ENCODE data around the gene RAP1GDS1. TPM values are rescaled to one million over a fixed set of nuclear protein-coding genes. Genes with fewer than 3 reads are reported as not detected.

RAP1GDS1 gene
- total and polyA plus RNA-seq, 2 of the 13 experiments (the other 11 are each of a cell fraction or from before 2014, with no cell fraction given) = 19.3 to 42.5 TPM

DNA sequence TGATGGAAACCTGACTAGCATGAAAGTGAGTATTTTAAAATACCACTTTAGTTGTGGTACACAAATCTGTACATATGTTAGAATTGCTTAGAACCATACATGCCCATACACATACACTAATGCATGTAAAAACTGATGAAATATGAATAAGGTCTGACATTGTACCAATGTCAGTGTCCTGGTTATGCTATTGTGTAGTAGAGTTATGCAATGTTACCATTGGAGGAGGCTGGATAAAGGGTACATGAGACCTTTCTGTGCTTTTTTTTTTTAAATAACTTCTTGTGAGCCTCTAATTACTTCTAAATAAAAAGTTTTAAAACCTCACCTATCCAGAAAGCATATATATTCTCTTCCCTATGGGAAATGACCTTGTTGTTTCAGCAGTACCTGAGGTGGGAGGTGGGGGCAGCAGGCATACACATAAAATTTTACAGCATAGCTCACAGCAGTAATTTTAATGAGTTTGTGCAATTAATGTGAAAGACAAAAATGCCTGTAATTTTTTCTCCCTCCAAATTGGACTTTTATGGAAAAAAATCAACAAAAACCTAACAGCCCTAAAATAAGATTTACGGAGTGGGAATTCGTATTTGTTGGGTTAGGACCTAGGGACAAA lies 97.6 kb downstream of the RAP1GDS1 start:
- no peaks in the 10 kb centered on the region for H3K36me3 ChIP-seq (replicated peaks in 1 of 2; ENCODE audit: control insufficient read depth in 1 of 2, insufficient read depth in 2 of 2, low read length in 2 of 2)
- no peaks in the 10 kb centered on the region for H3K27me3 ChIP-seq (ENCODE audit: control insufficient read depth in 1 of 2, insufficient read depth in 2 of 2, low read length in 2 of 2)
- 94% methylated on average over 2 of the region's 2 CpGs for WGBS (ENCODE audit: low lambda C conversion rate)
- ChIA-PET CTCF (ENCODE audit: low intra/inter-chr PET ratio, low total read pairs) (no interaction called here), POLR2A (no interaction called here)
- DNase-seq (ENCODE audit: low spot score) = no peak
- H3K9me3 ChIP-seq (ENCODE audit: low read length) = no peaks in the 10 kb centered on the region
- intact Hi-C loops (cut with micrococcal nuclease; ENCODE audit: unreplicated experiment) (no loop called here), in situ Hi-C loops (cut with HindIII; ENCODE audit: extremely low pct_ligation_motif_present, low pct_unique_long_range_greater_than_20kb) (no loop called here)
- BruUV-seq (replicated peaks) = no TSS peak
- H3K4me1 ChIP-seq (ENCODE audit: insufficient read depth, low read length) = no peaks in the 10 kb centered on the region
- H4K20me1 ChIP-seq (ENCODE audit: insufficient read depth, low read length) = no peaks in the 10 kb centered on the region
- no peak overlapping the region for H3K4me2 ChIP-seq (ENCODE audit: low read depth, low read length)
- no peak for ATAC-seq
- no peak overlapping the region for H2AFZ ChIP-seq (ENCODE audit: low read length)
- TF ChIP-seq DPF2 (CRISPR knock-in tag; IDR thresholded peaks at IDR 0.05; ENCODE audit: borderline replicate concordance, low read depth) (no peak), ZNF556 (CRISPR knock-in tag; IDR thresholded peaks at IDR 0.05; ENCODE audit: borderline replicate concordance) (no peak), ADNP (CRISPR knock-in tag; IDR thresholded peaks at IDR 0.05) (no peak)
- TF ChIP-seq, protein P1, sequence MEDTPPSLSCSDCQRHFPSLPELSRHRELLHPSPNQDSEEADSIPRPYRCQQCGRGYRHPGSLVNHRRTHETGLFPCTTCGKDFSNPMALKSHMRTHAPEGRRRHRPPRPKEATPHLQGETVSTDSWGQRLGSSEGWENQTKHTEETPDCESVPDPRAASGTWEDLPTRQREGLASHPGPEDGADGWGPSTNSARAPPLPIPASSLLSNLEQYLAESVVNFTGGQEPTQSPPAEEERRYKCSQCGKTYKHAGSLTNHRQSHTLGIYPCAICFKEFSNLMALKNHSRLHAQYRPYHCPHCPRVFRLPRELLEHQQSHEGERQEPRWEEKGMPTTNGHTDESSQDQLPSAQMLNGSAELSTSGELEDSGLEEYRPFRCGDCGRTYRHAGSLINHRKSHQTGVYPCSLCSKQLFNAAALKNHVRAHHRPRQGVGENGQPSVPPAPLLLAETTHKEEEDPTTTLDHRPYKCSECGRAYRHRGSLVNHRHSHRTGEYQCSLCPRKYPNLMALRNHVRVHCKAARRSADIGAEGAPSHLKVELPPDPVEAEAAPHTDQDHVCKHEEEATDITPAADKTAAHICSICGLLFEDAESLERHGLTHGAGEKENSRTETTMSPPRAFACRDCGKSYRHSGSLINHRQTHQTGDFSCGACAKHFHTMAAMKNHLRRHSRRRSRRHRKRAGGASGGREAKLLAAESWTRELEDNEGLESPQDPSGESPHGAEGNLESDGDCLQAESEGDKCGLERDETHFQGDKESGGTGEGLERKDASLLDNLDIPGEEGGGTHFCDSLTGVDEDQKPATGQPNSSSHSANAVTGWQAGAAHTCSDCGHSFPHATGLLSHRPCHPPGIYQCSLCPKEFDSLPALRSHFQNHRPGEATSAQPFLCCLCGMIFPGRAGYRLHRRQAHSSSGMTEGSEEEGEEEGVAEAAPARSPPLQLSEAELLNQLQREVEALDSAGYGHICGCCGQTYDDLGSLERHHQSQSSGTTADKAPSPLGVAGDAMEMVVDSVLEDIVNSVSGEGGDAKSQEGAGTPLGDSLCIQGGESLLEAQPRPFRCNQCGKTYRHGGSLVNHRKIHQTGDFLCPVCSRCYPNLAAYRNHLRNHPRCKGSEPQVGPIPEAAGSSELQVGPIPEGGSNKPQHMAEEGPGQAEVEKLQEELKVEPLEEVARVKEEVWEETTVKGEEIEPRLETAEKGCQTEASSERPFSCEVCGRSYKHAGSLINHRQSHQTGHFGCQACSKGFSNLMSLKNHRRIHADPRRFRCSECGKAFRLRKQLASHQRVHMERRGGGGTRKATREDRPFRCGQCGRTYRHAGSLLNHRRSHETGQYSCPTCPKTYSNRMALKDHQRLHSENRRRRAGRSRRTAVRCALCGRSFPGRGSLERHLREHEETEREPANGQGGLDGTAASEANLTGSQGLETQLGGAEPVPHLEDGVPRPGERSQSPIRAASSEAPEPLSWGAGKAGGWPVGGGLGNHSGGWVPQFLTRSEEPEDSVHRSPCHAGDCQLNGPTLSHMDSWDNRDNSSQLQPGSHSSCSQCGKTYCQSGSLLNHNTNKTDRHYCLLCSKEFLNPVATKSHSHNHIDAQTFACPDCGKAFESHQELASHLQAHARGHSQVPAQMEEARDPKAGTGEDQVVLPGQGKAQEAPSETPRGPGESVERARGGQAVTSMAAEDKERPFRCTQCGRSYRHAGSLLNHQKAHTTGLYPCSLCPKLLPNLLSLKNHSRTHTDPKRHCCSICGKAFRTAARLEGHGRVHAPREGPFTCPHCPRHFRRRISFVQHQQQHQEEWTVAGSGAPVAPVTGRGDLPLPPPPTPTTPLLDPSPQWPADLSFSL (CRISPR knock-in tag; IDR thresholded peaks at IDR 0.05) = no peak
- H3K27ac ChIP-seq (ENCODE audit: extremely low read length, insufficient read depth, low read length) = no peak overlapping the region
- no peak for FAIRE-seq
- no peak overlapping the region for H3K9ac ChIP-seq (ENCODE audit: insufficient read depth, low read depth, low read length)
- H3K79me2 ChIP-seq (ENCODE audit: insufficient read depth, low read length) = no peaks in the 10 kb centered on the region
- no peak overlapping the region for H3K4me3 ChIP-seq (replicated peaks in 1 of 3; ENCODE audit: insufficient read depth in 1 of 3, low read depth in 2 of 3, low read length in 3 of 3)

All from HepG2 (cell line).